Loucy (cell line): ENCODE data around the gene HDGF.

Experiments used
- EZH2phosphoT487 ChIP-seq: fragments of 200-600 bp; IDR thresholded peaks from 2 replicates; pipeline ENCODE4 v1.6.1; 2018; ENCODE audit warnings: antibody characterized with exemption, mild to moderate bottlenecking, moderate library complexity, borderline replicate concordance
- TF ChIP-seq, protein P1 (sequence below): fragments of 200-600 bp; sonication (generic); conservative IDR thresholded peaks from 2 replicates; pipeline ENCODE4 v1.5.1; 2014; ENCODE audit warnings: mild to moderate bottlenecking, antibody characterized with exemption, low read length

GRCh38 chr1:156696755-156697154 is 54.7 kb downstream of the HDGF start:
- TF ChIP-seq, protein P1, sequence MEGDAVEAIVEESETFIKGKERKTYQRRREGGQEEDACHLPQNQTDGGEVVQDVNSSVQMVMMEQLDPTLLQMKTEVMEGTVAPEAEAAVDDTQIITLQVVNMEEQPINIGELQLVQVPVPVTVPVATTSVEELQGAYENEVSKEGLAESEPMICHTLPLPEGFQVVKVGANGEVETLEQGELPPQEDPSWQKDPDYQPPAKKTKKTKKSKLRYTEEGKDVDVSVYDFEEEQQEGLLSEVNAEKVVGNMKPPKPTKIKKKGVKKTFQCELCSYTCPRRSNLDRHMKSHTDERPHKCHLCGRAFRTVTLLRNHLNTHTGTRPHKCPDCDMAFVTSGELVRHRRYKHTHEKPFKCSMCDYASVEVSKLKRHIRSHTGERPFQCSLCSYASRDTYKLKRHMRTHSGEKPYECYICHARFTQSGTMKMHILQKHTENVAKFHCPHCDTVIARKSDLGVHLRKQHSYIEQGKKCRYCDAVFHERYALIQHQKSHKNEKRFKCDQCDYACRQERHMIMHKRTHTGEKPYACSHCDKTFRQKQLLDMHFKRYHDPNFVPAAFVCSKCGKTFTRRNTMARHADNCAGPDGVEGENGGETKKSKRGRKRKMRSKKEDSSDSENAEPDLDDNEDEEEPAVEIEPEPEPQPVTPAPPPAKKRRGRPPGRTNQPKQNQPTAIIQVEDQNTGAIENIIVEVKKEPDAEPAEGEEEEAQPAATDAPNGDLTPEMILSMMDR: no peak
- TF ChIP-seq EZH2phosphoT487: no peak
